GM12801 (cell line): ENCODE data around the gene DNPH1.

ENCODE experiments used
- CTCF ChIP-seq: IDR thresholded peaks from one replicate; pipeline ENCODE4 v1.5.1; 2011; ENCODE audit warnings: control low read depth; ENCODE audit not compliant: insufficient read length; ENCODE audit errors: extremely low read depth

The DNPH1 gene

DNA sequence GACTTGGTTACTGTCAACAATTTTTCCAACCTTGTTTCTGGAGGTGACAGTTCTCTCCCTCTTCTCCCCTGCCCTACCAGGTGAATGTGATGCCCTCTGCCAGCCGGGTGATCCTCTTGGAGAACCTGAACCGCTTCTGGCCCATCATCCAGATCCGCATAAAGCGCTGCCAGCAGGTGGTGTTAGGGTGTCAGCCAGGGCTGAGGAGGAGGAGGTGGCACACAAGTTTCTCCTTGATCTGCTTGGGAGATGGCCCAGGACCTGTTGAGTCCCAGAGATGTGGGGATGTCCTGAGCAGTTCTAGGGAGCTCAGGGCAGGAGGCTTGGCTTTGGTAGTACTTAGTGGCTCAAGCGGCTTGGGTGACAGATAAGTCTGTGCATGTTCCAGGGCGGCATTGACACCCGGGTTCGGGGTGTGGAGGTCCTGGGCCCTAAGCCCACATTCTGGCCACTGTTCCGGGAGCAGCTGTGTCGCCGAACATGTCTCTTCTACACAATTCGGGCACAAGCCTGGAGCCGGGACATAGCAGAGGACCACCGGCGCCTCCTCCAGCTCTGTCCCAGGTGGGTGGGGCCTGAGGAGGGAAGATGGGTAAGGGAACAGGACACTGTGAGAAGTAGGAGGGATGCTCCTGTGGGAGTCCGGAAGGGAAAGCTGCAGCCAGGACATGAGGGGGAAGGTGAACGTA lies 26.1 kb downstream of the DNPH1 start:
- TF ChIP-seq CTCF: no peak

DNA sequence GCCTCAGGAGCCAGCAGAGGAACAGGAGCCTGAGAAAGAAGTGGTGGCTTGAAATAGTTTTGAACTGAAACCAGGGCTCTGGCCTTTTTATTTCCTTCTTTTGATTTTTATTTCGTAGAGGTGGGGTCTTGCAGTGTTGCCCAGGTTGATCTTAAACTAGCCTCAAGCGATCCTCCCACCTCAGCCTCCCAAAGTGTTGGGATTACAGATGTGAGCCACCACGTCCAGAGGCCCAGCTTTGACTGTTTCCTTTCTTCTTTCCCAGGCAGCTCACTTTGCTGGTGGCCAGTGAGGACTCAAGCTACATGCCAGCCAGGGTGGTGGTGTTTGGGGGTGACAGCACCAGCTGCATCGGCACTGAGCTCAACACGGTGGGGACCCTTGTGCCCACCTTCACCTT lies 26.8 kb downstream of the DNPH1 start:
- no peak for TF ChIP-seq CTCF

GRCh38 chr6:43200541-43200940 lies 28.7 kb downstream of the DNPH1 start:
- TF ChIP-seq CTCF: no peak

GRCh38 chr6:43199912-43200311 lies 29.4 kb downstream of the DNPH1 start:
- no peak for TF ChIP-seq CTCF

- no peak for TF ChIP-seq CTCF
These were observed 32.9 kb downstream of the DNPH1 start for GRCh38 chr6:43196337-43196736.

GRCh38 chr6:43193929-43194328 lies 35.4 kb downstream of the DNPH1 start:
- TF ChIP-seq CTCF: no peak

DNA sequence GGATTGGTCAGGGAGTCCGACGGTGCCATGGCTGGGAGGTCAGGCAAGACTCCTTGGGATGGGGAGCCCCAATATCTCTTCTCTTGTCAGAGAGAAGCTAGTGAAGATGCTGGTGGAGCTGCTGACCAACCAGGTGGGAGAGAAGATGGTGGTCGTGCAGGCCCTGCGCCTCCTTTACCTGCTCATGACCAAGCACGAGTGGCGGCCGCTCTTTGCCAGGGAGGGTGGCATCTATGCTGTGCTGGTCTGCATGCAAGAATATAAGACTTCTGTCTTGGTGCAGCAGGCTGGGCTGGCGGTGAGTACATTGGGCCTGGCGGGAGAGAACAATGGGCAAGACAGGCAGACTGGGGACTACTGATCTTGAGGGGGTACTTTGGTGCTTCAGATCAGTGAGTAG lies 36.4 kb downstream of the DNPH1 start:
- no peak for TF ChIP-seq CTCF
